ENCODE results near the gene PCDHB15.

- TF ChIP-seq, protein P1, sequence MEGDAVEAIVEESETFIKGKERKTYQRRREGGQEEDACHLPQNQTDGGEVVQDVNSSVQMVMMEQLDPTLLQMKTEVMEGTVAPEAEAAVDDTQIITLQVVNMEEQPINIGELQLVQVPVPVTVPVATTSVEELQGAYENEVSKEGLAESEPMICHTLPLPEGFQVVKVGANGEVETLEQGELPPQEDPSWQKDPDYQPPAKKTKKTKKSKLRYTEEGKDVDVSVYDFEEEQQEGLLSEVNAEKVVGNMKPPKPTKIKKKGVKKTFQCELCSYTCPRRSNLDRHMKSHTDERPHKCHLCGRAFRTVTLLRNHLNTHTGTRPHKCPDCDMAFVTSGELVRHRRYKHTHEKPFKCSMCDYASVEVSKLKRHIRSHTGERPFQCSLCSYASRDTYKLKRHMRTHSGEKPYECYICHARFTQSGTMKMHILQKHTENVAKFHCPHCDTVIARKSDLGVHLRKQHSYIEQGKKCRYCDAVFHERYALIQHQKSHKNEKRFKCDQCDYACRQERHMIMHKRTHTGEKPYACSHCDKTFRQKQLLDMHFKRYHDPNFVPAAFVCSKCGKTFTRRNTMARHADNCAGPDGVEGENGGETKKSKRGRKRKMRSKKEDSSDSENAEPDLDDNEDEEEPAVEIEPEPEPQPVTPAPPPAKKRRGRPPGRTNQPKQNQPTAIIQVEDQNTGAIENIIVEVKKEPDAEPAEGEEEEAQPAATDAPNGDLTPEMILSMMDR (IDR thresholded peaks at IDR 0.05), result no peak
- TF ChIP-seq POLR2A (IDR thresholded peaks at IDR 0.05) (no peak), EP300 (IDR thresholded peaks at IDR 0.05) (no peak)
Observed at GRCh38 chr5:141298376-141298775, 53.2 kb downstream of the PCDHB15 start.

Data from tibial nerve (tissue), 4 donors.